Liver (tissue), 3 donors: Measurements from ENCODE around the gene TNFRSF6B.

Source experiments
- CTCF ChIP-seq: fragments of 150-350 bp; IDR thresholded peaks from 2 replicates; pipeline ENCODE4 v1.5.1; 2017; ENCODE audit warnings: improper control_type of control experiment, low read depth, low read length; ENCODE audit not compliant: missing input control
- JUND ChIP-seq, 2 donors: IDR thresholded peaks; 2 replicates each; pipeline ENCODE4 v1.6.1; 2016; ENCODE audit warnings: antibody characterized with exemption in 2 of 2
- TAF1 ChIP-seq: conservative IDR thresholded peaks from 2 replicates; pipeline ENCODE4 v1.6.1; 2016; ENCODE audit warnings: antibody characterized with exemption, mild to moderate bottlenecking
- donor health status: healthy.
- donor health status: healthy.

DNA sequence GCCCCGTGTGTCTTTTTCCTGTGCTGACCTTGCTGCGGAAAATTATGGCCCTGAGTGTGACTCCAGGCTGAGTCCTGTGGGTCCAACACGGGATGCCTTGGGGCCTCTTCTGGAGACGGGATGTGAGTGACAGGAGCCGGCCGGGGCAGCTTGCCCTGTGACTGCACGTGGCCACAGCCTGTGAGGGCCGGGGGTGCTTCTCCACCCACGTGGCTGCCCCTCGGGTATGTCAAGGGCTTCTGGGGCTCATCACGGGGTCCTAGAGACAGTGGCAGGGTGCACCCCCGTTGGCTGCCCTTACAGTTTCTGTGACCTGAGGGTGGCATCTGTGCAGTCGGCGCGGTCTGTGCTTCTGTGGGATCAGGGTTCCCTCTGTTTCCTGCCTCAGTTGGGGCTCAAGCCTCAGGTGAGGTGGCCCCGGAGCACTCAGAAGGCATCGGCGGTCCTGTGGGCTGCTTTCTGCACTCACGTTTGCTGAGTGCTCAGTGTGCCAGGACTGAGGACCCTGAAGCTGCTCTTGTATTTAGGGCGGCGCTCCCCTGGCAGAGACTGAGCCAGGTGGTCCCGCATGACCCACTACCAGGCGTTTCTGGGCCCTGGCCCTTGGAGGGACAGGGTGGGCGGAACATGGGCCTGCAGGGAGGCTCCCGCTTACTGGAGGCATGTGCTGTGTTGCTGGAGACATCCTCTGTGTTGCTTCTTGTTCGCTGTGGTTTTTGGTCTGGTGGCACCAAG lies 33.0 kb upstream of the TNFRSF6B start:
- TF ChIP-seq CTCF, result no peak
- TF ChIP-seq JUND (IDR thresholded peaks at IDR 0.05), result no peak
- no peak for TF ChIP-seq TAF1
